GM19463 (cell line): ENCODE data around the gene PAK4.
"Not testable (repeated sequence)": the region's sequence is repeated elsewhere in the genome, so short reads cannot be mapped to it uniquely, and the experiment has no call there.

Source experiments
- ATAC-seq: cut with Tn5 transposase; IDR thresholded peaks from one replicate; pipeline ENCODE4 v1.9.1; 2021; ENCODE audit warnings: mild to moderate bottlenecking, moderate library complexity; ENCODE audit not compliant: unreplicated experiment

PAK4 gene

DNA sequence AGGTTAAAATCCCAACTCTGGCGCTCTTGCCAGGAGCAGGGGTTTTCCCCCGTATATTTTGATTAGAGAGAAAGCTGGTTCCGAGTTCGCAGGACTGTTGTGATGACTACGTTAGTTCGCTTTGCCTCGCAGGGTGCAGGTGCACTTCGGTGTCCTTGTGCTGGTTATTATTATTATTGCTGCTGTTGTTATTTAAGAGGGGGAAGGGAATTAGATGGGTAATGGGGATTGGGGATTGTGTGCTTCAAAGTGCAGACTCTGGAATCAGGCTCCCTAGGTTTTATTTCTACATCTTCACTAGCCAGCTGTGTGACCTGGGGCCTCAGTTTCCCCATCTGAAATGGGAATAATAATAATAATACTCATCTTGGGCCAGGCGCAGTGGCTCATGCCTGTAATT, 26.2 kb upstream of the PAK4 start:
- no peak for ATAC-seq

DNA sequence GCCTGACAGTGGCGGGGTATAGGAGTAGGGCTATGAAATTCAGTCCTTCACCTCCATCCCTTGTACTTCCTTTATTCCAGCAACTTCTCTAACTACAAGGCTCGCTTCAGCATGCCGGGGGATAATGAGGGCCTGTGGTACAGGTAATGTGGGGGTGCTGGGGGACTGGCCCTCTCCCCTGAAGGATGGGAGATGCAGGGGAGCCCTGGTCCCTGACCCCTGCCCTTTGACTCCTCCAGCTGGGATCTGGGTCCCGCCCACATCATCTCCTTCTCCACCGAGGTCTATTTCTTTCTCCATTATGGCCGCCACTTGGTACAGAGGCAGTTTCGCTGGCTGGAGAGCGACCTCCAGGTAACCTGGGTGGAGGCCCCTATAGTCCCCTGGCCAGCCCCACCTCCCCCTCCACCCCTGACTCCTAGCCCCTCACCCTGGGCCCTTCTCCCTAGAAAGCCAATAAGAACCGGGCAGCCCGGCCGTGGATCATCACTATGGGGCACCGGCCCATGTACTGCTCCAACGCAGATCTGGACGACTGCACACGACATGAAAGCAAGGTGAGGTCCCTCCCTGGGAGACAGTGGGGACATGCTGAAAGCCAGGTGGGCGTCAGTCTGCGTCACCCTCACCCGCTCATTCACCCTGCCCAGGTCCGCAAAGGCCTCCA, 25.0 kb upstream of the PAK4 start:
- ATAC-seq = no peak

DNA sequence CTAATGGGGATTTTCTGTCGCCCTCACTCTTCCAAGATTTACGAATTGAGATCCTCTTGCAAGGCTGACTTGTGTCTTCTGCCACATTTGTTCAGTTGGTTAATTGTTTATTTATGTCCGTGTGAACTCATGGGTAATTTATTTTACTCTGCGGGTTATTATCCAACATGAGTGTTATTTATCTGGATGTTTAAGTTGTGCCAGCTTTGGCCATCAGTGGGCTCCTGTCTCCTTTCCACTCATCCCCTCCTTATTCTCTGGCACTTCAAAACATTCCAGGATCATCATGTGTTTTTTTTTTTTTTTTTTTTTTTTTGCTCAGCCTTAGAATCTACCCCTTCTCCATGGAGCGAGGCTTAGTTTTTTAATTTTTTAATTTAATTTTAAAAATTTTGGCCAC, 22.4 kb upstream of the PAK4 start:
- no peak for ATAC-seq

DNA sequence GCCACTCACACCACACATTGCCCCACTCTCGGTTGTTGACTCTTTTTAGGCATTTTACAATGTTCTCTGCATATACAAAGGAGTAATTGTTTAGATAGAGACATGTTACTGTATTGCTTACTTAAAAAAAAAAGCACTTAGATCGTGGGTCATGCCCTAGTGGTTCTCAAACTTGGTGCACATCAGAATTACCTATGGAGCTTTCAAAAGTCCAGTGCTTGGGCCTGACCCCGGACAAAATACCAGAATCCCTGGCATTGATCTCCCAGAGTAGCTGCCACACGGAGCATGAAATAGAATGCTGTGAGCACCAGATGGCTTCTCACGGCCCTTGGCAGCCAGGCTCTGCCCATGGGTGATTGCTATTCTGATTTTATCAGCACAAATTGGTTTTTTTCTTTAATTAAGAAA, 21.4 kb upstream of the PAK4 start:
- ATAC-seq = no peak

DNA sequence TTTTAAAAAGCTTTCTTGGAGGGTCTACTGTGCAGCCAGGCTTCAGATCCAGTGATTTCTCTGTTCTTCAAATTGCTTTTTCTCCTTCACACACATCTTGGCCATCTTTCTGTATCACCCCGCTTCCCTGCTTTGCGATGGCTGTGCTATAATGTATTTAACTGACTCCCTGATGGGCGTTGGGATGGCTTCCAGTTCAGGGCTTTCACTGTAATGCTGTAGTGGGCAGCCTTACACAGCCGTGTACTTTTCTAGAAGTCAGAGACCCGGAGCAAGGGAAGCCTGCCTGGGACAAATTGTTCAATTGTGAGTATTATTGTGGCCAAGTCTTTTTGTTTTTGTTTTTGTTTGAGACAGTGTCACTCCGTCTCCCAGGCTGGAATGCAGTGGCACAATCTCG, 19.4 kb upstream of the PAK4 start:
- ATAC-seq = no peak

DNA sequence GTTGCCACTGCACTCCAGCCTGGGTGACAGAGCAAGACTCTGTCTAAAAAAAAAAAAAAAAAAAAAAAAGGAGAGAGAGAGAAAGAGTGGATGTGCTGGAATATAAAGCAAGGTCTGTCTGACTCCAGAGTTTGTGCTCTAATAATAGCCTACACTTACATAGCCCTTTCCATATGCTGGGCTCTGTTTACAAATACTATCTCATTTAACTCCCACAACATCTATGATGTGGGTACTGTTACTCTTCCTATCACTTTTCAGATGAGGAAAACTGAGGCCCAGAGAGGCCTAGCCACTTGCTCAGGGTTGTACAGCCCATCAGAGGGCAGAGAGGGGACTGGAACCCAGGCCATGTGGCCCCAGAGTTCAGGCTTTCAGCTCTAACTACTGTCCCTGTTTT, 15.9 kb upstream of the PAK4 start:
- ATAC-seq = no peak

DNA sequence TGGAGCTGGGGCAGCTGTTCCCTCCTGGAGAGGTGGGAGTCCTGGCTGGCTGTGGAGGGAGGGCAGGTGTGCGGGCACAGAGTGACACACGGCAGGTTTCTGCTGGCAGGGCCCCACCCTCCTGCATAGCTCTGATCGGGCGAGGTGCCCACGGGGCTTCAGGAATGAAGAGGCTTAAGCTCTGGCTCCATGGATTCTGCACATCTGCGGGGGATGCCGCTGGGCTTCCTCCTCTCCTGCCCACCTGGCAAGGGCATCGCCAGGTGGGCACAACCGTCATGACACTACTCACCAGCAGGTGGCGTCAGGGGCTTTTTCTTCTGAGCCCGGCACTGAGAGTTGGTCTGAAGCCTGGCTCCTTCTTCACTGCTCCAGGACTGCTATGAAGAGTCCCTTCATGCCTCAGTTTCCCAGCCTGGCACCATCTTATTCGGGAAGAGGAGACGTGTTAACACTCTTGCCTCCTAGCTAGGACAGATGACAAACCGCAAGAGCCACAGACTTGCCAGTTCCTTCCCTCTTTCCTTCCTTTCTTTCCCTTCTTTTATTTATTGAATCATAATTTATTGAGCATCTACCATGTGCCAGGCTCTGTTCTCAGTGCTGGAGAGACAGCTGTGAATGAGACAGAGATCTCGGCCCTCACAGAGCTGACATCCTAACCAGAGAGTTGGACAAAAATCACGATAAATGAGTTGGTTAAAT, 15.2 kb upstream of the PAK4 start:
- ATAC-seq = no peak

DNA sequence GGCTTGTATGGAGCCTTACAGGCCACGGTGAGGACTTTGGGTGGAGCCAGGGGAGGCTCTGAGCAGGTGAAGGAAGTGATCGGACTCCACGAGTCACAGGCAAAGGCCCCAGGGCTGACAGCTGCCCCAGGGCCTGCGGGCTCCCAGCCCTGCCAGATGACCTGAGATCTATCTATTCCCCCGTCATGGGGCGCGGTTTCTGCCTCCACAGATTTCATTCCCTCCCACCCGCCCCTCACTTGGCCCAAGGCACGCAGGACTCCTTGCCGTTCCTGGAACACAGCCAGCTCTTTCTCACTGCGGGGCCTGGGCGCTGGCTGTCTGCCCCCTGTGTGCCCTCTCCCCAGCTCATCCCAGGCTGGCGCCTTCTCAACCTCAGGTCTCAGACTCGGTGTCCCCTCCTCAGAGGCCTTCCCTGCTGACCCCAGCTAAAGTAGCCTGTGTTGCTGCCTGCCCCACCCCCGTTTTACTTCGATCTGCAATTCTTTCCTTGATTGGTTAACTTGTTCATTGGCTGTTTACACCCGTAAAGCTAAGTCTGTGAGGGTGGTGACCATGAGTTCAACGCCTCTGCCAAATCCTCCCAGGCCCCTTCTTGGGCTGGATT, 13.9 kb upstream of the PAK4 start:
- ATAC-seq = no peak

DNA sequence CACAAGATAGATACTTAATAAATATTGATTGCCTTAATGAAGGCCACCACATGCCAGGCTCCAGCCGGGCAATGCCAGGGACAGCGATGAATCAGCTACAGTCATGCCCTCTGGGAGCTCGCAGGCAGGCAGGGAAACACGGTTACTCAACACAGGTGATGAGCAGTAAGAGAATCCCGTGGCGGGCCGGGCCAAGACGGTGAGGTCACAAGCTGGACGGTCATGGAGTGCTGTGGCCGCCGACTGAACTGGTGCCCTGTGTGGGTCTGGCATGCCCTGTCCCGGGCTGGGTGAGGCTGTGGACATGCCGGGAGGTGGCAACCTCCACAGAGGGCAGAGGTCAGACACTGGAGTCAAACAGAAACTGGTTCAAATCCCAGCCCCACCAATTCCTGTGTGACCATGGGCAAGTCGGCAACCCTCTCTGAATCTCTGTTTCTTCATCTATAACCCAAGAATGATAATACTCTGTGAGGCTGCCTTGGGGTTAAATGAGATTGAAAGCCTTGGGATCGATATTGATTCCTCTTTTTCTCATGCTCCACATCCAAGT, 13.2 kb upstream of the PAK4 start:
- no peak for ATAC-seq

DNA sequence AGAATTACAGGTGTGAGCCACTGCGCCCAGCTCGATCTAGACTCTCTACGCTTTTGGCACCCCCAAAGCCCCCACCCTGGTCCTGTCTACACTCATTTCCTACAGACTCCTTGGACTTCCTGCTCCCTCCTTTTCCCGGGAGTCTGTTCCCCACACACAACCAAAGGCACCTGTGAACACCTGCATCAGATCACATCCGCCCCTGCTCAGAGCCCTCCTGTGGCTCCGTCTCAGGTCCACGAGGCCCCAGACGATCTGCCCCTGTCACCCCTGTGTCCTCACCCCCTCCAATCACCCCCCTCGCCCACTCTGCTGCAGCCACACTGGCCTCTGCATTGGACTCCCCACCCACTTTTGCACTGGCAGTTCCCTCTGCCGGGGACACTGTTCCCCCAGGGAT, 12.4 kb upstream of the PAK4 start:
- no peak for ATAC-seq

DNA sequence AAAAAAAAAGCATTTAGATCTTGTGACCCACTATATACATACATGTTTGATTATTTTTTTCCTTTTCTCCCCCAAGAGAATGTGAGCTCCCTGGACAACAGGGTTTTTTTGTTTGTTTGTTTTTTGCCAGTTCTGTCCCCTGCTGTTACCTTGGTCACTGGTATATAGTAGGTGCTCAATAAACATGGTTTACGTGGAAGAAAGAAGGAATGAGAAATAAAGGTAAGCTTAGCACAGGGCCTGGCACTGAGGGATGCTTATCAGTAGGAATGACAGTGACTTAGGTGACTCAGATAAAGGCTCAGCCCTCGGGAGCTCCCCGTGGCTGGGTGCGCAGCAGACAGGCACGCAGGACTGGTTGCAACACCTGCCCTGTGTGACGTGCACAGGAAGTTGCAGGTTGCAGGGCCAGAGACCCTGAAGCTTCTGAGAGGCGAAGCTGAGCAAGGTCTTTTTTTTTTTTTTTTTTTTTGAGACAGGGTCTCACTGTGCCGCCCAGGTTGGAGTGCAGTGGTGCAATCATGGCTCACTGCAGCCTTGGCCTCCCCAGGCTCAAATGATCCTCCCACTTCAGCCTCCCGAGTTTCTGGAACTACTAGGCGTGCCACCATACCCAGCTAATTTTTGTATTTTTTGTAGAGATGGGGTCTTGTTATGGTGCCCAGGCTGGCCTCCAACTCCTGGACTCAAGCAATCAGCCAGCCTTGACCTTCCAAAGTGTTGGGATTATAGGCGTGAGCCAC, 10.3 kb upstream of the PAK4 start:
- no peak for ATAC-seq

DNA sequence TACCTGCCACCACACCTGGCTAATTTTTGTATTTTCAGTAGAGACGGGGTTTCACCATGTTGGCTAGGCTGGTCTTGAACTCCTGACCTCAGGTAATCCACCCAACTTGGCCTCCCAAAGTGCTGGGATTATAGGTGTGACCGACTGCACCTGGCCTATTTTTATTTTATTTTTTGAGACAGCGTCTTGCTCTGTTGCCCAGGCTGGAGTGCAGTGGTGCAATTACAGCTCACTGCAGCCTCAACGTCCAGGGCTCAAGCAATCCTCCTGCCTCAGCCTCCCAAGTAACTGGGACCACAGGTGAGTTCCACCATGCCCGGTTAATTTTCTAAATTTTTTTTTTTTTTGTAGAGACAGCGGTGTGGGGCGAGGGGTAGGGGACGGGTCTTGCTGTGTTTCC, 8.6 kb upstream of the PAK4 start:
- not testable (repeated sequence) for ATAC-seq

DNA sequence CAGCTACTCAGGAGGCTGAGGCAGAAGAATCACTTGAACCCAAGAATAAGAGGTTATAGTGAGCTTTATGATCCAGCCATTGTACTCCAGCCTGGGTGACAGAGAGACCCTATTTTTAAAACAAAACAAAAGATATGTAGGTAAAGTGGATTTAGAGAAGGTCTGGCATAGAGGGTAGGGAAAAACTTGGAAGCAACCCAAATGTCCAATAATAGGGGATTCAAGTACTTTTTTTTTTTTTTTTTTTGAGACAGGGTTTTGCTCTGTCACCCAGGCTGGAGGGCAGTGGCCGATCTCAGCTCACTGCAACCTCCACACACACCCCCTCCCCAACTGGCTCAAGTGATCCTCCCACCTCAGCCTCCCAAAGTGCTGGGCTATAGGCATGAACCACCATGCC, 5.8 kb upstream of the PAK4 start:
- ATAC-seq = no peak

DNA sequence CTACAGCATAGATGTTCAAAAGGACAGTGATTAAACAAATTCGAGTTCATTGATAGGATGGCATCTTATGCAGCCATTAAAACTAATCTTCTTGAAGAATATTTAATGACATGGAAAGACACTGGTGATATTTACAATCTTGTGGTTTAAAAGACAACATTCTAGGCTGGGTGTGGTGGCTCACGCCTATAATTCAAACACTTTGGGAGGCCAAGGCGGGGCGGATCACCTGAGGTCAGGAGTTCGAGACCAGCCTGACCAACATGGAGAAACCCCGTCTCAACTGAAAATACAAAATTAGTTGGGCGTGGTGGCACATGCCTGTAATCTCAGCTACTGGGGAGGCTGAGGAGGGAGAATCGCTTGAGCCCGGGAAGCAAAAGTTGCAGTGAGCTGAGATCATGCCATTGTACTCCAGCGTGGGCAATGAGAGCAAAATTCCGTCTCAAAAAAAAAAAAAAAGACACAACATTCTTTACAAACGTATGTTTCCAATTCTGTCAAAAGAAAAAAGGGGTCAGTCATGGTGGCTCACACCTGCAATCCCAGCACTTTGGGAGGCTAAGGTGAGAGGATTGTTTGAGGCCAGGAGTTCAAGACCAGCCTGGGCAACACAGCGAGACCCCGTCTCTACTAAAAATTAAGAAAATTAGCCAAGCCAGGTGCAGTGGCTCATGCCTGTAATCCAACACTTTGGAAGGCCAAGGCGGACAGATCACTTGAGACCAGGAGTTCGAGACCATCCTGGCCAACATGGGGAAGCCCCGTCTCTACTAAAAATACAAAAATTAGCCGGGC, 2.5 kb upstream of the PAK4 start:
- no peak for ATAC-seq

DNA sequence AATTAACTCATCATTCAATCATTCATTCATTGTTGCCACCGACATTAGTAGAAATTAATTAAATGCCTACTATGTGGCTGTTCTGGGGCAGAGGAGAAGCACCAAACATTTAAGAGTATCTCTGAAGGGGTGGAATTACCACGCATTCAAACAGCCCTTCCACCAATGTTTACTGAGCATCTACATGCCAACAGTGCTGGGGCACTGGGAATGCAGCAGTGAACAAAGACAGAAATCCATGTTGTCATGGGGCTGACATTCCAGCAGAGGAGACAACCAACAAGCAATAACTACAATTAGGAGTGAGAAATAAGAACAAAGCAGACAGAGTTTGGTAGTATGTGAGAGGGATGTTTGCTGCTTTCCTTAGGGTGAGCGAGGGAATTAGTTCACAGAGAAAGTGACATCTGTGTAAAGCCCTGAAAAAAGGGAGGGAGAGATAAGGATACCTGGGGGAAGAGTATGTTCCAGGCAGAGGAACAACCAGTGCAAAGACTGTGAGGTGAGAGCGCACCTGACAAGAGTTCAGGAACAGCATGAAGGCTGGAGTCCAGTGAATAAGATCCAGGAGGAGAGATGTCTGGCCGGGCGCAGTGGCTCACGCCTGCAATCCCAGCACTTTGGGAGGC, 1.3 kb upstream of the PAK4 start:
- no peak for ATAC-seq

DNA sequence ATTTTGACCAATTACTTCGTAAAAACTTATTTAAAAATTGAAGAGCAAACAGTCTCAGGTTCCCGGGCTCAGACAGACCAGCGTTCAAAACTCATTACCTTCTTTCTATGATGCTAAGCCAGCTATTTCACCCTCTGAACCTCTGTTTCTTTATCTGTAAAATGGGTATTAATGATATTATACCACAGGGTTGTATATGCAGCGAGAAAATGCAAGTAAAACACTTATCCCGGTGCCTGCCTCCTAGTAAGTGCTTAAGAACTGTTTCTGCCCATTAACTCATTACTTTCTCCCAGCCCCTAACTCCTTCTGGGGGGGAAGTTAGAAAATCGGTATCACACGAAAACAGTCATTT, 410 bp upstream of the PAK4 start:
- no peak for ATAC-seq

DNA sequence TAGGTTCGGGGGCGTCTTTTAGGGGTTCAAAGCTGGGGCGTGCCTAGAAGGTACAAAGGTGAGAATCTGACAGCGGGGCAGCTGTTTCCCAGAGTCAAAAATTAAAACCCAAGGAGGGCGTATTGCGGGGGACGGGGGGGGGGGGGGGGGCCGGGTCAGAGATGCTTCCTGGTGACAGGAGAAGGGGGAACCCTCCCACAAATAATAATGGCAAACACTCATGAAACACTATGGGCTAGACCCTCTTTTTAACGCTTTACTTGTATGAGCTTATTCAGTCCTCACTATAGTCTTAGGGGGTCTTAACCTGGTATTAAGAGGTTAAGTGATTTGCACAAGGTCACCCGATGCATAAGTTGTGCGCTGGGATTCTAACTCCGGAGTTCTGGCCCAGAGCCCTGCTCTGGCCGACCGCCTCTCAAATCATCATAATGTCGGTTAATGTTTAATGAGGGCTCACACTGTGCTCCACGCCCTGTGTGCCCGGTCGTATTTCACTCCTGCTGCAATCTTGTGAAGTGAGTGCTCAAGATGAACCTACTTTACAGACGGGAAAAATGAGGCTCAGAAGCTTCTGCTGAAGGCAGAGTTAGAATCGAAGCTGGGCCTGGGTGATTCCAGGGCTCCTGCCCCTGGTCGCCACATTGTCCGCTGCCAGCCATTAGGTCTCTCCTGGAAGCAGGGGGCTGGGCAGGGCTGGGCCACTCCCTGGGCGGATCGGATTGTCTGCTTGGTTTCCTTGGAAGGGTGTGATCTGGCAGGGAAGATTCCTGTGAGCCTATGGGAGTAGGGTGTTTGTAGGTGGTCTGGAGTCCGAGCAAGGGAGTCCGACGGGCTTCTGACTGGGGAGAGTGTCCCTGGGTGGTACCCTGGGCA, 964 bp downstream of the PAK4 start:
- no peak for ATAC-seq

DNA sequence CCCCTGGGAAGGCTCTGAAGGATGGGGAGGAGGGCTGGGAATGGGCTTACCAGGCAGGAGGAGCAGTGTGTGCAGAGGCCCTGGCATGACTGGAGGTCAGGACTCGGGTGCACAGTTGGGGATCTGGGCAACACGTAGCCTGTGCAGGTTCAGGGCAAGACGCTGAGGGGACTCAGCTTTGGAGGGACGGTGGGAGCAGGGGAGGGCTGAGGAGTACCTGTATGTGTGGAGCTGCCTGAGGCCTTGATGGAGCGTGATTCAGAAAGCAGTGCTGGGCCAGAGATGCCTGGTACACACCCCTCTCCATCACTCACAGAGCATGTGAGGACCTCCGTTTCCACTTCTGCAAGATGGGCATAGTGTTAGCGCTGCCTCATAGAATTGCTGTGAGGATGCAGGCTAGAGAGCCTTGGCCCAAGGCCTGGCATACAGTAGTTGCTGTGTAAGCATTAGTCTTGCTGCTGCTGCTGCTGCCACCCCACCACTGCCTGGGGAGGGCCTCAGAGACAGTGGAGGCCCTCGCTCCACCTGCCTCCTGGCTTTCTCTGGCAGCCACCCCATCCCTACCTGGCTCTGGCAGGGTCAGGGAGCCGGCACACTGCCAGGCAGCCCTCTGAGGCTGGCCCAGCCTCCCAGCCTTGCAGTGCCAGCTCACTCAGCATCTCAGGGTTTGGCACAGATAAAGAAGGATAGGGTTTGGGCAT, 2.4 kb downstream of the PAK4 start:
- ATAC-seq = no peak
